ENCODE data around the gene ATP8A2. TPM values are rescaled to one million over a fixed set of nuclear protein-coding genes. Genes with fewer than 3 reads are reported as not detected.

The ATP8A2 gene
- polyA plus RNA-seq, 3 donors: not detected

DNA sequence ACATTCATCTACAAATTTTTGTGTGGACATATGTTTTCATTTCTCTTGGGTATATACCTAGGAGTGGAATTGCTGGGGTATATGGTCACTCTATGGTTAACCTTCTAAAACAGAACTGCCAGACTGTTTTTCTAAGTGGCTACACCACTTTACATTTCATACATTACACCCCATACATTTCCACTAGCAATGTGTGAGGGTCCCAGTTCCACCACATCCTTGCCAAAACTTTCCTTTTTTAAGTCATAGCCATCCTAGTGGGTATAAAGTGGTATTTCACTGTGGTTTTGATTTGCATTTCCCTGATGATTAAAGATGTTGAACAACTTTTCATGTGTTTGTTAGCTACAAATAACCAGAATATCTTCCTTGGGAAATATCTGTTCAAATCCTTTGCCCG, 344.0 kb downstream of the ATP8A2 start:
- no peaks in the 10 kb centered on the region for H3K4me1 ChIP-seq (ENCODE audit: control insufficient read depth in 1 of 2, insufficient read depth in 2 of 2, low read length in 2 of 2)
- peaks cover 0 to 3% of the 10 kb centered on the region in 2 donors for H3K9me3 ChIP-seq (replicated peaks in 1 of 2; ENCODE audit: control insufficient read depth in 1 of 2, insufficient read depth in 1 of 2, low read length in 2 of 2)
- no peak overlapping the region for H3K27ac ChIP-seq (ENCODE audit: low read depth in 1 of 2, low read length in 2 of 2)
- H3K4me1 Mint-ChIP-seq: no peaks in the 10 kb centered on the region
- no peak overlapping the region for H3K4me3 Mint-ChIP-seq
- no peaks in the 10 kb centered on the region for H3K79me2 ChIP-seq (ENCODE audit: insufficient read depth, low read length)
- no peak overlapping the region for H2AFZ ChIP-seq (ENCODE audit: insufficient read depth, low read depth, low read length, poor library complexity, severe bottlenecking)
- peaks cover 0 to 8% (median 3%) of the 10 kb centered on the region in 7 donors for H3K9me3 Mint-ChIP-seq
- H4K20me1 ChIP-seq (ENCODE audit: insufficient read depth, low read length): no peaks in the 10 kb centered on the region
- intact Hi-C loops (cut with micrococcal nuclease): no loop called here
- no peak overlapping the region for H3K4me2 ChIP-seq (replicated peaks; ENCODE audit: extremely low read depth, low read length, poor library complexity, severe bottlenecking)
- no peak for DNase-seq
- no peak overlapping the region for H3K4me3 ChIP-seq (replicated peaks in 1 of 3; ENCODE audit: low read depth in 2 of 3, low read length in 3 of 3)
- no peak overlapping the region for H3K9ac ChIP-seq (ENCODE audit: insufficient read depth, low read length, poor library complexity, severe bottlenecking)
- H3K36me3 Mint-ChIP-seq: no peaks in the 10 kb centered on the region
- no CpG with 5 or more reads among the region's 1 CpG for WGBS (ENCODE audit: insufficient coverage)
- H3K27ac Mint-ChIP-seq: no peak overlapping the region
- no peaks in the 10 kb centered on the region for H3K27me3 ChIP-seq (ENCODE audit: control insufficient read depth in 2 of 2, insufficient read depth in 2 of 2, low read length in 2 of 2)
- H3K27me3 Mint-ChIP-seq (ENCODE audit: low read depth in 3 of 3): peaks cover 2 to 7% (median 4%) of the 10 kb centered on the region in 3 donors
- no peaks in the 10 kb centered on the region for H3K36me3 ChIP-seq (replicated peaks in 1 of 2; ENCODE audit: control insufficient read depth in 1 of 2, insufficient read depth in 2 of 2, low read length in 2 of 2)
- no peak for TF ChIP-seq CTCF (IDR thresholded peaks at IDR 0.05)

GRCh38 chr13:25717666-25718197, 346.0 kb downstream of the ATP8A2 start:
- TF ChIP-seq CTCF (IDR thresholded peaks at IDR 0.05): no peak
- H3K79me2 ChIP-seq (ENCODE audit: insufficient read depth, low read length): no peaks in the 10 kb centered on the region
- H3K36me3 Mint-ChIP-seq: no peaks in the 10 kb centered on the region
- H3K9me3 ChIP-seq (replicated peaks in 1 of 2; ENCODE audit: control insufficient read depth in 1 of 2, insufficient read depth in 1 of 2, low read length in 2 of 2): no peaks in the 10 kb centered on the region
- H3K4me3 Mint-ChIP-seq: no peak overlapping the region
- peaks cover 2 to 7% (median 2%) of the 10 kb centered on the region in 3 donors for H3K27me3 Mint-ChIP-seq (ENCODE audit: low read depth in 3 of 3)
- H3K27me3 ChIP-seq (ENCODE audit: control insufficient read depth in 2 of 2, insufficient read depth in 2 of 2, low read length in 2 of 2): no peaks in the 10 kb centered on the region
- H3K9ac ChIP-seq (ENCODE audit: insufficient read depth, low read length, poor library complexity, severe bottlenecking): no peak overlapping the region
- DNase-seq: no peak
- no peaks in the 10 kb centered on the region for H3K4me1 ChIP-seq (ENCODE audit: control insufficient read depth in 1 of 2, insufficient read depth in 2 of 2, low read length in 2 of 2)
- H3K27ac ChIP-seq (ENCODE audit: low read depth in 1 of 2, low read length in 2 of 2): no peak overlapping the region
- no peaks in the 10 kb centered on the region for H3K4me1 Mint-ChIP-seq
- intact Hi-C loops (cut with micrococcal nuclease): no loop called here
- no peak overlapping the region for H3K4me3 ChIP-seq (replicated peaks in 1 of 3; ENCODE audit: low read depth in 2 of 3, low read length in 3 of 3)
- H4K20me1 ChIP-seq (ENCODE audit: insufficient read depth, low read length): no peaks in the 10 kb centered on the region
- peaks cover 0 to 9% (median 5%) of the 10 kb centered on the region in 7 donors for H3K9me3 Mint-ChIP-seq
- WGBS (ENCODE audit: insufficient coverage): no CpG with 5 or more reads among the region's 5 CpGs
- no peak overlapping the region for H3K4me2 ChIP-seq (replicated peaks; ENCODE audit: extremely low read depth, low read length, poor library complexity, severe bottlenecking)
- H2AFZ ChIP-seq (ENCODE audit: insufficient read depth, low read depth, low read length, poor library complexity, severe bottlenecking): no peak overlapping the region
- no peak overlapping the region for H3K27ac Mint-ChIP-seq
- no peaks in the 10 kb centered on the region for H3K36me3 ChIP-seq (replicated peaks in 1 of 2; ENCODE audit: control insufficient read depth in 1 of 2, insufficient read depth in 2 of 2, low read length in 2 of 2)

Data from CD14-positive monocyte (primary cell).